PC-9 (cell line): Measurements from ENCODE around the gene AGAP2. TPM values are rescaled to one million over a fixed set of nuclear protein-coding genes. Genes with fewer than 3 reads are reported as not detected.

Source experiments
- BruUV-seq: library from RNA; stranded (reverse); fragments of 400-500 nt; replicated peaks from 2 replicates; lab custom pipeline; 2021; lab: Mats Ljungman, UMichigan
- CTCF ChIA-PET: fragments of 300-600 bp; sonication (Branson Sonifier 250); formaldehyde crosslinking; loops from one replicate; lab custom pipeline; 2022; ENCODE audit warnings: antibody characterized with exemption; lab: Charles Lee
- POLR2A ChIA-PET: fragments of 300-600 bp; sonication (Branson Sonifier 250); formaldehyde crosslinking; loops from one replicate; lab custom pipeline; 2022; ENCODE audit warnings: antibody characterized with exemption; ENCODE audit not compliant: unreplicated experiment; lab: Charles Lee
- DNase-seq, 2 experiments: peaks; one replicate each; pipeline versions ENCODE4 v3.0.0 to v3.0.0-alpha.2; 2015 to 2022; ENCODE audit warnings: mixed read lengths in 1 of 2
- H2AFZ ChIP-seq: fragments of 200-600 bp; sonication (generic); 2 replicates; pipeline ENCODE4 v1.8.1; 2017; ENCODE audit warnings: antibody characterized with exemption
- H3F3A ChIP-seq: fragments of 200-600 bp; sonication (generic); 2 replicates; pipeline ENCODE4 v1.8.1; 2017; ENCODE audit warnings: antibody characterized with exemption, mild to moderate bottlenecking, low read depth; ENCODE audit not compliant: insufficient read depth
- H3K27ac ChIP-seq: fragments of 200-600 bp; sonication (generic); 2 replicates; pipeline ENCODE4 v1.6.1; 2016; ENCODE audit warnings: mixed run types
- H3K27me3 ChIP-seq: fragments of 200-600 bp; sonication (generic); 2 replicates; pipeline ENCODE4 v1.6.1; 2016; ENCODE audit warnings: low read depth, mixed run types; ENCODE audit not compliant: insufficient read depth
- H3K36me3 ChIP-seq: fragments of 200-600 bp; sonication (generic); 2 replicates; pipeline ENCODE4 v1.6.1; 2016; ENCODE audit warnings: low read depth, mixed run types
- H3K4me1 ChIP-seq: fragments of 200-600 bp; sonication (generic); replicated peaks from 2 replicates; pipeline ENCODE4 v1.6.1; 2016; ENCODE audit warnings: mixed run types; ENCODE audit not compliant: insufficient read depth
- H3K4me2 ChIP-seq: fragments of 200-600 bp; sonication (generic); 2 replicates; pipeline ENCODE4 v1.6.1; 2017; ENCODE audit warnings: mixed run types
- H3K4me3 ChIP-seq: fragments of 200-600 bp; sonication (generic); 2 replicates; pipeline ENCODE4 v1.6.1; 2016; ENCODE audit warnings: mixed run types
- H3K79me2 ChIP-seq: fragments of 200-600 bp; sonication (generic); 2 replicates; pipeline ENCODE4 v1.6.1; 2017; ENCODE audit warnings: low read depth, mixed run types
- H3K9me2 ChIP-seq: fragments of 200-600 bp; sonication (generic); 2 replicates; pipeline ENCODE4 v1.8.1; 2017; ENCODE audit warnings: mild to moderate bottlenecking; ENCODE audit not compliant: insufficient read depth
- H3K9me3 ChIP-seq: fragments of 200-600 bp; sonication (generic); 2 replicates; pipeline ENCODE4 v1.8.1; 2016; ENCODE audit warnings: low read depth; ENCODE audit not compliant: insufficient read depth
- H4K20me1 ChIP-seq: fragments of 200-600 bp; sonication (generic); 2 replicates; pipeline ENCODE4 v1.8.1; 2017; ENCODE audit not compliant: insufficient read depth
- CTCF ChIP-seq: fragments of 200-600 bp; sonication (generic); conservative IDR thresholded peaks from 2 replicates; pipeline ENCODE4 v1.6.1; 2017; ENCODE audit warnings: mixed run types, antibody characterized with exemption, mild to moderate bottlenecking, moderate library complexity
- EZH2 ChIP-seq: fragments of 200-600 bp; sonication (generic); IDR thresholded peaks from 2 replicates; pipeline ENCODE4 v1.8.0; 2017; ENCODE audit warnings: antibody characterized with exemption, low read depth
- intact Hi-C: fragments of 100-400 bp; cut with micrococcal nuclease; formaldehyde crosslinking; loops from one replicate; pipeline ENCODE4 v1.10.0; 2022; ENCODE audit not compliant: unreplicated experiment
- total RNA-seq: library from RNA; stranded (reverse); gene quantifications from 2 replicates; pipeline ENCODE4 v1.2.3, GENCODE V29; 2021

Gene AGAP2
- total RNA-seq, 1 experiment from 2014 or later, result 0.50 TPM

GRCh38 chr12:57713209-57713608 is 25.3 kb downstream of the AGAP2 start:
- Histone ChIP-seq H3K4me3 (no peak overlapping the region), H3K27ac (no peak overlapping the region), H4K20me1 (no peaks in the 10 kb centered on the region), H3K27me3 (no peaks in the 10 kb centered on the region), H3K4me2 (no peak overlapping the region), H3K79me2 (no peaks in the 10 kb centered on the region), H3K4me1 (no peaks in the 10 kb centered on the region), H3K9me3 (no peaks in the 10 kb centered on the region), H3K36me3 (0 out of 2 replicates have a peak, but pooled peaks cover 3% of the 10 kb centered on the region), H3F3A (no peaks in the 10 kb centered on the region; the same call in 1 of the 2 replicates), H2AFZ (no peak overlapping the region), H3K9me2 (no peaks in the 10 kb centered on the region)
- no TSS peak for BruUV-seq
- CTCF ChIA-PET, result no interaction called here
- intact Hi-C loops, result no loop called here
- DNase-seq, result no peak
- TF ChIP-seq EZH2, result no peak
- TF ChIP-seq CTCF, result no peak
- POLR2A ChIA-PET, result no interaction called here

- no peak overlapping the region for H3K4me3 ChIP-seq
- H3K4me2 ChIP-seq, result no peak overlapping the region
- H3K9me2 ChIP-seq, result no peaks in the 10 kb centered on the region
- H2AFZ ChIP-seq, result no peak overlapping the region
- H3K27ac ChIP-seq, result no peak overlapping the region
- H3K9me3 ChIP-seq, result no peaks in the 10 kb centered on the region
- POLR2A ChIA-PET, result no interaction called here
- no peaks in the 10 kb centered on the region for H4K20me1 ChIP-seq
- no peaks in the 10 kb centered on the region for H3K27me3 ChIP-seq
- no peaks in the 10 kb centered on the region for H3K79me2 ChIP-seq
- CTCF ChIA-PET, result no interaction called here
- no peaks in the 10 kb centered on the region; the same call in 1 of the 2 replicates for H3F3A ChIP-seq
- intact Hi-C loops, result no loop called here
- no peak for TF ChIP-seq CTCF
- no peak for TF ChIP-seq EZH2
- no TSS peak for BruUV-seq
- H3K36me3 ChIP-seq, result 0 out of 2 replicates have a peak, but pooled peaks cover 3% of the 10 kb centered on the region
- no peaks in the 10 kb centered on the region for H3K4me1 ChIP-seq
- no peak for DNase-seq
Measured at GRCh38 chr12:57712701-57713100, 25.8 kb downstream of the AGAP2 start.

DNA sequence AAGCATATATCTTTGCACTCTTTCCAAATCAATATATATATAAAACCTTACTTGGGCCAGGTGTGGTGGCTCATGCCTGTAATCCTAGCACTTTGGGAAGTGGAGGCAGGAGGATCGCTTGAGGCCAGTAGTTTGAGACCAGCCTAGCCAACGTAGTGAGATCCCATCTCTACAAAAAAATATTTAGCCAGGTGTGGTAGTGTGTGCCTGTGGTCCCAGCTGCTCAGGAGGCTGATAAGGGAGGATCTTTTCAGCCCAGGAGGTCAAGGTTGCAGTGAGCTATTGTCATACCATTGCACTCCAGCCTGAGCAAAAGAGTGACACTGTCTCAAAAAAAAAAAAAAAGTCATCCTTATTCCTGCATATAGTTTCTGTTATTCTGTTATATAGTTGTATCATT is 30.2 kb downstream of the AGAP2 start:
- Histone ChIP-seq H4K20me1 (no peaks in the 10 kb centered on the region), H3K4me1 (no peaks in the 10 kb centered on the region), H3K36me3 (peaks cover 11% of the 10 kb centered on the region), H3F3A (no peaks in the 10 kb centered on the region; the same call in 1 of the 2 replicates), H3K4me2 (no peak overlapping the region), H3K27ac (no peak overlapping the region), H3K79me2 (no peaks in the 10 kb centered on the region), H3K9me3 (peaks cover 4% of the 10 kb centered on the region; the same call in 1 of the 2 replicates), H3K4me3 (no peak overlapping the region), H3K27me3 (no peaks in the 10 kb centered on the region), H2AFZ (no peak overlapping the region), H3K9me2 (no peaks in the 10 kb centered on the region)
- no peak for TF ChIP-seq CTCF
- no peak for TF ChIP-seq EZH2
- CTCF ChIA-PET, result no interaction called here
- BruUV-seq, result no TSS peak
- no peak for DNase-seq
- intact Hi-C loops, result no loop called here
- POLR2A ChIA-PET, result no interaction called here
